Naive thymus-derived CD4-positive, alpha-beta T cell (primary cell): Measurements from ENCODE around the gene STON2. TPM values are rescaled to one million over a fixed set of nuclear protein-coding genes. Genes with fewer than 3 reads are reported as not detected.
A peak's percentile ranks its signal among the peaks of the same experiment; 100 is the strongest.

Experiments used
- ATAC-seq: fragments of 150-1000 bp; cut with Tn5 transposase; 2 replicates; pipeline ENCODE4 v1.10.0; 2021; ENCODE audit warnings: mild to moderate bottlenecking, moderate library complexity
- CTCF ChIA-PET: fragments of 350-600 bp; sonication (Branson Sonifier 250); formaldehyde crosslinking; loops from one replicate; lab custom pipeline; 2021; ENCODE audit warnings: antibody characterized with exemption; lab: Charles Lee
- POLR2A ChIA-PET: fragments of 350-600 bp; sonication (Branson Sonifier 250); formaldehyde crosslinking; loops from one replicate; lab custom pipeline; 2021; ENCODE audit warnings: antibody characterized with exemption, inconsistent platforms; lab: Charles Lee
- DNase-seq, 9 donors: peaks; one replicate each; pipeline versions ENCODE4 v3.0.0 to v3.0.0-alpha.2; 2020 to 2022; ENCODE audit warnings: mixed read lengths in 1 of 9
- H3K27ac ChIP-seq: one replicate; pipeline ENCODE4 v1.7.0; 2013; ENCODE audit warnings: mild to moderate bottlenecking, low read depth, low read length, moderate library complexity
- H3K27me3 ChIP-seq, 2 donors: one replicate each; pipeline ENCODE4 v1.7.0; 2013; ENCODE audit warnings: low read length in 2 of 2, mild to moderate bottlenecking in 2 of 2, moderate library complexity in 2 of 2; ENCODE audit not compliant: control insufficient read depth in 2 of 2, insufficient read depth in 2 of 2
- H3K36me3 ChIP-seq, 3 experiments: 1 replicate in 2 of 3; 2 replicates in 1 of 3; pipeline ENCODE4 v1.7.0; 2013; ENCODE audit warnings: low read length in 3 of 3, mild to moderate bottlenecking in 3 of 3, moderate library complexity in 1 of 3; ENCODE audit not compliant: insufficient read depth in 3 of 3, control insufficient read depth in 2 of 3
- H3K4me1 ChIP-seq, 2 donors: one replicate each; pipeline ENCODE4 v1.7.0; 2013; ENCODE audit warnings: low read length in 2 of 2, mild to moderate bottlenecking in 2 of 2, moderate library complexity in 1 of 2; ENCODE audit not compliant: control insufficient read depth in 2 of 2, insufficient read depth in 2 of 2
- H3K4me3 ChIP-seq: 2 replicates; pipeline ENCODE4 v1.7.0; 2013; ENCODE audit warnings: mild to moderate bottlenecking, low read length
- H3K9me3 ChIP-seq, 3 experiments: 1 replicate in 2 of 3; 2 replicates in 1 of 3; pipeline ENCODE4 v1.7.0; 2013; ENCODE audit warnings: low read length in 3 of 3; ENCODE audit not compliant: control insufficient read depth in 2 of 3
- H3K27ac Mint-ChIP-seq, 9 donors: one replicate each; pipeline ENCODE4 v1.8.0; 2020 to 2022; ENCODE audit warnings: mixed read lengths in 9 of 9, mild to moderate bottlenecking in 8 of 9, moderate library complexity in 5 of 9, inconsistent platforms in 2 of 9
- H3K27me3 Mint-ChIP-seq, 5 donors: one replicate each; pipeline ENCODE4 v1.8.0; 2021 to 2022; ENCODE audit warnings: mixed read lengths in 5 of 5, mild to moderate bottlenecking in 1 of 5
- H3K36me3 Mint-ChIP-seq, 5 donors: one replicate each; pipeline ENCODE4 v1.8.0; 2020 to 2022; ENCODE audit warnings: mixed read lengths in 5 of 5, mild to moderate bottlenecking in 3 of 5, inconsistent platforms in 1 of 5
- H3K4me1 Mint-ChIP-seq, 7 donors: one replicate each; pipeline ENCODE4 v1.8.0; 2020 to 2022; ENCODE audit warnings: mixed read lengths in 7 of 7, mild to moderate bottlenecking in 3 of 7, inconsistent platforms in 1 of 7
- H3K4me3 Mint-ChIP-seq, 10 donors: one replicate each; pipeline ENCODE4 v1.8.0; 2020 to 2022; ENCODE audit warnings: mild to moderate bottlenecking in 10 of 10, mixed read lengths in 10 of 10, moderate library complexity in 6 of 10, inconsistent platforms in 2 of 10
- H3K9me3 Mint-ChIP-seq, 11 donors: one replicate each; pipeline ENCODE4 v1.8.0; 2020 to 2022; ENCODE audit warnings: mixed read lengths in 11 of 11, mild to moderate bottlenecking in 4 of 11, inconsistent platforms in 1 of 11, moderate library complexity in 1 of 11
- intact Hi-C, 2 donors: fragments of 100-400 bp; cut with micrococcal nuclease; formaldehyde crosslinking; loops; one replicate each; pipeline ENCODE4 v1.15.1; 2023
- polyA plus RNA-seq, 2 donors: library from polyadenylated mRNA; unstranded; fragments of 300-500 nt; fragmentation: Illumina TruSeq; gene quantifications; one replicate each; pipeline ENCODE4 v1.2.3, GENCODE V29; 2021
- total RNA-seq, 6 experiments: library from RNA in 5 of 6; stranded (reverse) in 5 of 6; gene quantifications; 1 replicate in 5 of 6; 2 replicates in 1 of 6; pipeline ENCODE4 v1.2.3 and lab custom pipeline; 2021 to 2026

The STON2 gene
- total and polyA plus RNA-seq, 7 experiments from 2014 or later: 0.19 to 3.4 (median 0.65) TPM; not detected in 4

DNA sequence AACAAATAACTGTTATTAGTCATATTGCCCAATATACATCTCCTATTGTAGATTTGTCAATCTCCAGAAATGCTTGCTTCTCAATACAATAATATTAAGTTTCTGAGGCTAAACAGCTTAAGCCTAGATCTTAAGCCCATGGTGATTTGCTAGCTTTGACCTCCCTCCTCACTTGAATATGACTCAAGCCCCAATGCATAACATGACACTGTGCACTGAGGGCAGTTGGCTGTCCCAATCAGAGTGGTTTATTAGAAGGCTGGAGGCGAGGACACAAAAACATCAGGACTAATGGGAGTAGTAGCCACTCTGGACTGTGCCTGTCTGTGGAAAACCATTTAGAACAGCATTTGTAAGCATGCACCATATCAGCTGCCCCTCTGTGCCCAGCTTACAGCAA lies 98.3 kb downstream of the STON2 start:
- no peaks in the 10 kb centered on the region for H3K4me1 ChIP-seq

DNA sequence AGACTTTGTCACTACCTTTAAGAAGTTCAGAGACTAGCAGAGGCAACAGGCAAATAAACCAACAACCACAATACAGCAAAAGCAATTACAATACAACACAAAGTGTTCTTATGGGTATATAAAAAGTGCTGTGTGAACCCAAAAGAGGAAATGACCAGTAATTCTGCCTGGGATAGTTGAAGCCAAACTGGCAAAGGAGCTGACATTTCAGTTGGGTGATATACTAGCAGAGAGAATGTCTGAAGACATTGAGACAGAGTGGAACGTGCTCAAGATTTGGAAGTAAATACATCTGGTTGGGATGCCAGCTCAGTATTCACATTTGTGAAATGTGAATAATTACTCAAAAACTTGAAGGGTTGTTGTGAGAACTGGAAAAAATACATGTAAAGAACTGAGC lies 98.8 kb downstream of the STON2 start:
- Mint-ChIP-seq H3K27me3 (peaks cover 0 to 13% (median 0%) of the 10 kb centered on the region in 5 donors), H3K4me3 (no peak overlapping the region), H3K27ac (no peak overlapping the region), H3K4me1 (peaks cover 0 to 4% (median 0%) of the 10 kb centered on the region in 7 donors), H3K9me3 (peaks cover 0 to 2% (median 0%) of the 10 kb centered on the region in 11 donors), H3K36me3 (no peaks in the 10 kb centered on the region)
- no peaks in the 10 kb centered on the region for H3K36me3 ChIP-seq
- ChIA-PET CTCF (no interaction called here), POLR2A (no interaction called here)
- H3K27me3 ChIP-seq: no peaks in the 10 kb centered on the region
- H3K27ac ChIP-seq: no peak overlapping the region
- intact Hi-C loops: no loop called here
- DNase-seq (no peak), ATAC-seq (no peak)
- no peaks in the 10 kb centered on the region for H3K9me3 ChIP-seq
- H3K4me3 ChIP-seq: no peak overlapping the region
- no peaks in the 10 kb centered on the region for H3K4me1 ChIP-seq

More for the DNA sequence above, 98.3 kb downstream of the STON2 start:
- Mint-ChIP-seq H3K36me3 (no peaks in the 10 kb centered on the region), H3K4me3 (no peak overlapping the region), H3K27ac (no peak overlapping the region), H3K9me3 (peaks cover 0 to 2% (median 0%) of the 10 kb centered on the region in 11 donors), H3K27me3 (peaks cover 0 to 13% (median 0%) of the 10 kb centered on the region in 5 donors), H3K4me1 (peaks cover 0 to 4% (median 0%) of the 10 kb centered on the region in 7 donors)
- Histone ChIP-seq H3K4me3 (no peak overlapping the region), H3K36me3 (no peaks in the 10 kb centered on the region), H3K27ac (no peak overlapping the region), H3K9me3 (no peaks in the 10 kb centered on the region), H3K27me3 (no peaks in the 10 kb centered on the region)
- ChIA-PET POLR2A (no interaction called here), CTCF (no interaction called here)
- intact Hi-C loops: no loop called here
- ATAC-seq (no peak), DNase-seq (no peak)

DNA sequence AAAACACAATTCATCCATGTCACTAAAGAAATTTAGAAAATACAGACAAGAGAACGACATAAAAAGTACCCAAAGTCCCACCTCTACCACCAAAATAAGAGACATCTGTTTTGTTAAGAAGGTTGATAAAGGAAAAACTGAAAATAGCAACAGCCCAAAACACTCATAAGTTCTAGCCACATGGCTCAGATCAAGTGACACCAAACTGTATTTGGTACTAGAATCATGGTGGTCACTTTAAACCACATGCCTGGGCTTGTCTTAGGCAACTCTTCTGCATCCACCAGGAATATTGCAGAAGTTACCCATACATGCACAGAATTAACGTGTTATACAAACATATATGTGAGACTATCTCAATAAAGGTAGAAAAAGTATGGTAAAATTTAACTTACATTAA lies 101.2 kb downstream of the STON2 start:
- H3K4me3 Mint-ChIP-seq: no peak overlapping the region
- H3K27ac ChIP-seq: no peak overlapping the region
- H3K36me3 Mint-ChIP-seq: no peaks in the 10 kb centered on the region
- CTCF ChIA-PET: no interaction called here
- H3K4me1 Mint-ChIP-seq: peaks cover 0 to 4% (median 0%) of the 10 kb centered on the region in 7 donors
- H3K27me3 Mint-ChIP-seq: peaks cover 0 to 4% (median 0%) of the 10 kb centered on the region in 5 donors
- intact Hi-C loops: no loop called here
- ATAC-seq (no peak), DNase-seq (no peak)
- H3K9me3 ChIP-seq: no peaks in the 10 kb centered on the region
- POLR2A ChIA-PET: no interaction called here
- H3K27me3 ChIP-seq: no peaks in the 10 kb centered on the region
- no peak overlapping the region for H3K27ac Mint-ChIP-seq
- H3K9me3 Mint-ChIP-seq: peaks cover 0 to 2% (median 0%) of the 10 kb centered on the region in 11 donors
- no peak overlapping the region for H3K4me3 ChIP-seq
- no peaks in the 10 kb centered on the region for H3K36me3 ChIP-seq
- H3K4me1 ChIP-seq: no peaks in the 10 kb centered on the region

DNA sequence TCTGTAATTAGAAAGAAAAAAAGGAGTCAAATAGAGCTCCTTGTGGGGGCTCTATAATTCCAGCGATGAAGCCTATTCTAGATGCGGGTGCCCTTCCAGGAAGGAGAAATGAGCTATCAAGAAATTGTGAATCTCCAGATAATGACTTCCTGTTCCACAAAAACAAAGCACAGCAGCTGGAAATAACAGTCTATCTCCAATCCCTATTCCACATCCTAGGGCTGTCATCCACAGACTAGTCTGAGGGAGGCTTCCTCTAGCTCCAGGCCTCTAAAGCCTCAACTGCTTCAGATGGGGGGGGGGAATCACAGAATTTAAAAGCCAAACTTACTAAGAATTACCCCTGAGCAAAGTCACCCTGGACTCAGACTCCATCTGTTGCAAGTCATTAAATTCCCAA lies 102.0 kb downstream of the STON2 start:
- H3K36me3 Mint-ChIP-seq: peaks cover 0 to 4% (median 0%) of the 10 kb centered on the region in 5 donors
- intact Hi-C loops: no loop called here
- no peak overlapping the region for H3K27ac Mint-ChIP-seq
- POLR2A ChIA-PET: no interaction called here
- Histone ChIP-seq H3K36me3 (no peaks in the 10 kb centered on the region), H3K27me3 (no peaks in the 10 kb centered on the region), H3K4me1 (no peaks in the 10 kb centered on the region), H3K4me3 (no peak overlapping the region), H3K27ac (no peak overlapping the region), H3K9me3 (no peaks in the 10 kb centered on the region)
- DNase-seq: no peak
- ATAC-seq: no peak
- H3K27me3 Mint-ChIP-seq: peaks cover 0 to 4% (median 0%) of the 10 kb centered on the region in 5 donors
- CTCF ChIA-PET: no interaction called here
- peaks cover 0 to 2% (median 0%) of the 10 kb centered on the region in 11 donors for H3K9me3 Mint-ChIP-seq
- no peak overlapping the region for H3K4me3 Mint-ChIP-seq
- H3K4me1 Mint-ChIP-seq: peaks cover 0 to 4% (median 0%) of the 10 kb centered on the region in 7 donors

DNA sequence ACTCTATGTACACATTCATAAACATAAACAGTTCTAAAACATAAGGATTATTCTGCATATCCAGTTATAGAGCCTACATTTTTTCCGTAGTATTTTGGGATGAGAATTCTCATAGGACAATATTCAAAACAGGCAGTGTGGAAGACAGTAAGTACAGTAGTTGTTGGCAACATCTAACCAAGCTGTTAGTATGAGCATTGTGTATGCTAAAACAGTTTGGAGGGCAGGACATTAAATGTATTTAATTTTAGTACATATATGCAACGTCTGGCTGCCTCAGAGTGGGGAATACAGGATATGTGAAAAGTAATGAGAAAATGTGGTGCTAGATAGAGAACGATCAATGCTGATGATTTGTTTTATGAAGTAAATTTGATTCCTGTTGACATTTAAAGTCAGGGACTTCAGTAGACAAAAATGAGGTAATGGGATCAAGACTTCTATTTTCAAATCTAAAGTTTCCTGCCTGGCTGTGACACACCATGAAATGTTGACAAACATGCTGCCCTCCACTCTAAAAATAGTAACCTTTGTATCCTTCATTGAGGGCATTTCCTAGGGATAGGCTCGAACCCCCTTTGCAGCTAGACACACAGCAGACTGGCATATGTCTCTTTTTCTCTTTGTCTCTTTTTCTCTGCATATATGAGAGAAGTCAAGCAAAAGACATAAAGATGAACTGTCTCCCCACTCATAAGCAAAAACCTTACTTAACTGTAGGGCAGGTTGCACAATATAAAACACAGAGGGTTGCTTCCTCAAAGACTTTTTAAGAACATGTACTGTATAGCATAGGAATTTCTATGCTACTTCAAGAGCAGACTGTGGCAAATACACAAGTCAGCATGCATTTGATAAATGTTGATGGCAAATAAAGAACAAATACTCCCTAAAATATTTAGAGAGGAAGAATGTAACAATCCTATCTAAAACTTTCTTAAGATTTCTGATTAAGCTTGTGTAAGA lies 103.9 kb downstream of the STON2 start:
- H3K9me3 ChIP-seq: no peaks in the 10 kb centered on the region
- no peaks in the 10 kb centered on the region for H3K27me3 ChIP-seq
- DNase-seq (no peak), ATAC-seq (peak; percentile 68)
- no peaks in the 10 kb centered on the region for H3K4me1 Mint-ChIP-seq
- no peak overlapping the region for H3K4me3 Mint-ChIP-seq
- H3K36me3 ChIP-seq: no peaks in the 10 kb centered on the region
- ChIA-PET POLR2A (no interaction called here), CTCF (no interaction called here)
- H3K4me3 ChIP-seq: no peak overlapping the region
- H3K9me3 Mint-ChIP-seq: peaks cover 0 to 2% (median 0%) of the 10 kb centered on the region in 11 donors
- H3K36me3 Mint-ChIP-seq: peaks cover 0 to 4% (median 0%) of the 10 kb centered on the region in 5 donors
- no peak overlapping the region for H3K27ac ChIP-seq
- no peak overlapping the region for H3K27ac Mint-ChIP-seq
- peaks cover 0 to 4% (median 0%) of the 10 kb centered on the region in 5 donors for H3K27me3 Mint-ChIP-seq
- intact Hi-C loops: no loop called here
- no peaks in the 10 kb centered on the region for H3K4me1 ChIP-seq

DNA sequence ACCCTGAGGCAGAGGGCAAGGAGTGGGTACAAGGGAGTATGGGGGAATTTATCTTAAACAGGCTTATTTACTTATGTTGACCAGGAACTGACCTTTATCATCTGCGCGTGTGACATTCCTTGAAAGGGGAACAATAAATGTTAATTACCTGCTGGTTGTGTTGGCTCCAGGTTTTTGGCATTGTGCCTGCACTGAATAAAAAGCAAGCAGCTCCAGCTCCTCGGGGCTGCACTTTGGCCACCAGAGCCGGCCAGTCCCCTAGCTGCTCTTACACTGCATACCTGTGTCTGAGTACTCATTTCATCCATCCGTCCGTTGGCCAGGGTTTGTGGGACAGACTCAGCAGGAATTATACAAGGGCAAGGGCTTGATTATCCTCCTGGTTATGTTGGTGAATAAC lies 110.6 kb downstream of the STON2 start:
- no peak overlapping the region for H3K4me3 ChIP-seq
- POLR2A ChIA-PET: no interaction called here
- H3K27ac ChIP-seq: no peak overlapping the region
- peaks cover 0 to 2% (median 0%) of the 10 kb centered on the region in 11 donors for H3K9me3 Mint-ChIP-seq
- ATAC-seq: no peak
- no peak overlapping the region for H3K4me3 Mint-ChIP-seq
- no peaks in the 10 kb centered on the region for H3K36me3 ChIP-seq
- DNase-seq: no peak
- no peaks in the 10 kb centered on the region for H3K4me1 ChIP-seq
- intact Hi-C loops: no loop called here
- peaks cover 0 to 11% (median 7%) of the 10 kb centered on the region in 5 donors for H3K27me3 Mint-ChIP-seq
- H3K36me3 Mint-ChIP-seq: peaks cover 0 to 4% (median 0%) of the 10 kb centered on the region in 5 donors
- no peaks in the 10 kb centered on the region for H3K4me1 Mint-ChIP-seq
- H3K9me3 ChIP-seq: no peaks in the 10 kb centered on the region
- no peak overlapping the region for H3K27ac Mint-ChIP-seq
- H3K27me3 ChIP-seq: no peaks in the 10 kb centered on the region
- CTCF ChIA-PET: interaction anchor here (1.7 kb wide), 1 partner anchor 20 kb away, joined by 3 read pairs; no protein-coding TSS in a partner anchor
